ENCODE results near the gene GSK3A. TPM values are rescaled to one million over a fixed set of nuclear protein-coding genes. Genes with fewer than 3 reads are reported as not detected.

The GSK3A gene
- 25.0 and 29.0 TPM in 2 replicates for total RNA-seq (2014; rRNA removed)
- Bru-seq, nascent RNA = percentile 66 among the genes with signal in this experiment
- percentile 88 among the genes with signal in this experiment for BruChase-seq, experiment 1, labeled RNA remaining after a 6-hour chase
- BruChase-seq, experiment 2, labeled RNA remaining after a 2-hour chase = percentile 80 among the genes with signal in this experiment
- long read RNA-seq, transcript GSK3A-201 (11 exons, 2,188 nt) = major isoform, 22 of 41 reads
- long read RNA-seq, partial matches to known transcripts = 3 of 41 reads
- long read RNA-seq, other reads (novel, unspliced or antisense) = 12 of 41 reads

- peak within 1 kb of the TSS; percentile 98 for H3K4me3 ChIP-seq (ENCODE audit: low read length)
- peak; percentile 96 for DNase-seq
- intact Hi-C loops (cut with micrococcal nuclease) = loop anchor here (1.0 to 2.0 kb wide), 2 partner anchors 26 to 129 kb away; partner anchors contain the start of gene DEDD2
- no peaks in the 10 kb centered on the region for H3K9me2 ChIP-seq (replicated peaks; ENCODE audit: low read length)
- no peak for TF ChIP-seq EZH2phosphoT487 (IDR thresholded peaks at IDR 0.05; ENCODE audit: borderline replicate concordance, low read length)
- TF ChIP-seq, protein P1, sequence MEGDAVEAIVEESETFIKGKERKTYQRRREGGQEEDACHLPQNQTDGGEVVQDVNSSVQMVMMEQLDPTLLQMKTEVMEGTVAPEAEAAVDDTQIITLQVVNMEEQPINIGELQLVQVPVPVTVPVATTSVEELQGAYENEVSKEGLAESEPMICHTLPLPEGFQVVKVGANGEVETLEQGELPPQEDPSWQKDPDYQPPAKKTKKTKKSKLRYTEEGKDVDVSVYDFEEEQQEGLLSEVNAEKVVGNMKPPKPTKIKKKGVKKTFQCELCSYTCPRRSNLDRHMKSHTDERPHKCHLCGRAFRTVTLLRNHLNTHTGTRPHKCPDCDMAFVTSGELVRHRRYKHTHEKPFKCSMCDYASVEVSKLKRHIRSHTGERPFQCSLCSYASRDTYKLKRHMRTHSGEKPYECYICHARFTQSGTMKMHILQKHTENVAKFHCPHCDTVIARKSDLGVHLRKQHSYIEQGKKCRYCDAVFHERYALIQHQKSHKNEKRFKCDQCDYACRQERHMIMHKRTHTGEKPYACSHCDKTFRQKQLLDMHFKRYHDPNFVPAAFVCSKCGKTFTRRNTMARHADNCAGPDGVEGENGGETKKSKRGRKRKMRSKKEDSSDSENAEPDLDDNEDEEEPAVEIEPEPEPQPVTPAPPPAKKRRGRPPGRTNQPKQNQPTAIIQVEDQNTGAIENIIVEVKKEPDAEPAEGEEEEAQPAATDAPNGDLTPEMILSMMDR (conservative IDR thresholded peaks at IDR 0.05; ENCODE audit: low read depth, low read length) = no peak
- TF ChIP-seq EZH2 (IDR thresholded peaks at IDR 0.05; ENCODE audit: low read length, unreplicated experiment) = no peak
- no TSS peak for BruUV-seq (replicated peaks)
- no peaks in the 10 kb centered on the region for H4K20me1 ChIP-seq (ENCODE audit: low read length)
- H3K4me1 ChIP-seq (ENCODE audit: insufficient read depth, low read length) = peaks cover 4% of the 10 kb centered on the region
- ChIA-PET POLR2A (ENCODE audit: unreplicated experiment) (interaction anchor here (0.5 to 0.7 kb wide), 5 partner anchors 25 to 1426 kb away, joined by 3 to 4 read pairs (median 4); no protein-coding TSS in a partner anchor), CTCF (interaction anchor here (0.6 to 0.7 kb wide), 2 partner anchors 66 to 111 kb away, joined by 3 read pairs; no protein-coding TSS in a partner anchor)
- peaks cover 44% of the 10 kb centered on the region for H3K79me2 ChIP-seq (ENCODE audit: low read length)
- H3F3A ChIP-seq (ENCODE audit: low read length, unreplicated experiment) = no peaks in the 10 kb centered on the region
- peak within 1 kb of the TSS; percentile 69 for H3K27ac ChIP-seq (ENCODE audit: low read length)
- ATAC-seq = peak; percentile 76
- no peaks in the 10 kb centered on the region for H3K36me3 ChIP-seq (ENCODE audit: low read depth, low read length)
- H3K9me3 ChIP-seq (ENCODE audit: low read length) = no peaks in the 10 kb centered on the region
- H3K9ac ChIP-seq (ENCODE audit: low read length) = peak within 1 kb of the TSS; percentile 93
- no peaks in the 10 kb centered on the region for H3K27me3 ChIP-seq (ENCODE audit: low read length)
- H3K4me2 ChIP-seq (ENCODE audit: low read length) = peak within 1 kb of the TSS; percentile 94
- peak within 1 kb of the TSS; percentile 86 for H2AFZ ChIP-seq (ENCODE audit: low read length)
Observed at GRCh38 chr19:42242512-42243409, at the start of gene GSK3A. GSK3A (minus strand) TSS chr19:42242602; CDS start chr19:42242465, 137 bp downstream.

DNA sequence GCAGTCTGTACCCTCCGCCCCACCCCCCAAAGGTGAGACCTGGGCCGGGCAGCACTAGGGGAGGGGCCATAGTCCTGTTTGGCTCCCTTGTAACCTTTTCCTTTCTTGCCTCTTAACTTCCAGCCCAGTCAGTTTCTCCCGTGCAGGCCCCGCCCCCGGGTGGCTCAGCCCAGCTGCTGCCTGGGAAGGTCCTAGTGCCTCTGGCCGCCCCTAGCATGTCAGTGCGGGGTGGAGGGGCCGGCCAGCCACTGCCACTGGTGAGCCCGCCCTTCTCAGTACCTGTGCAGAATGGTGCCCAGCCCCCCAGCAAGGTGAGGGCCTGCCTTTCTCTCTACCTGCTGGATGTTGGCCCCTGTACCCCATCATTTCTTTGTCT lies 49.0 kb upstream of the GSK3A start:
- H3K9me3 ChIP-seq (ENCODE audit: low read length) = no peaks in the 10 kb centered on the region
- H3F3A ChIP-seq (ENCODE audit: low read length, unreplicated experiment) = no peaks in the 10 kb centered on the region
- H4K20me1 ChIP-seq (ENCODE audit: low read length) = no peaks in the 10 kb centered on the region
- no TSS peak for BruUV-seq (replicated peaks)
- intact Hi-C loops (cut with micrococcal nuclease) = no loop called here
- no peaks in the 10 kb centered on the region for H3K36me3 ChIP-seq (ENCODE audit: low read depth, low read length)
- H3K4me3 ChIP-seq (ENCODE audit: low read length) = no peak overlapping the region
- H3K27ac ChIP-seq (ENCODE audit: low read length) = no peak overlapping the region
- TF ChIP-seq, protein P1 (conservative IDR thresholded peaks at IDR 0.05; ENCODE audit: low read depth, low read length) = no peak
- no peak for TF ChIP-seq EZH2 (IDR thresholded peaks at IDR 0.05; ENCODE audit: low read length, unreplicated experiment)
- TF ChIP-seq EZH2phosphoT487 (IDR thresholded peaks at IDR 0.05; ENCODE audit: borderline replicate concordance, low read length) = no peak
- ChIA-PET POLR2A (ENCODE audit: unreplicated experiment) (no interaction called here), CTCF (no interaction called here)
- H3K27me3 ChIP-seq (ENCODE audit: low read length) = no peaks in the 10 kb centered on the region
- no peaks in the 10 kb centered on the region for H3K79me2 ChIP-seq (ENCODE audit: low read length)
- H2AFZ ChIP-seq (ENCODE audit: low read length) = no peak overlapping the region
- no peaks in the 10 kb centered on the region for H3K4me1 ChIP-seq (ENCODE audit: insufficient read depth, low read length)
- ATAC-seq (no peak), DNase-seq (no peak)
- no peak overlapping the region for H3K4me2 ChIP-seq (ENCODE audit: low read length)
- no peak overlapping the region for H3K9ac ChIP-seq (ENCODE audit: low read length)
- no peaks in the 10 kb centered on the region for H3K9me2 ChIP-seq (replicated peaks; ENCODE audit: low read length)
